ENCODE data around the gene LDLRAP1.

Gene LDLRAP1

GRCh38 chr1:25563330-25564215 is 20.2 kb downstream of the LDLRAP1 start:
- DNase-seq = peak; percentile 91 to 93

- DNase-seq = no peak
Observed at GRCh38 chr1:25564777-25565574, 21.6 kb downstream of the LDLRAP1 start.

DNA sequence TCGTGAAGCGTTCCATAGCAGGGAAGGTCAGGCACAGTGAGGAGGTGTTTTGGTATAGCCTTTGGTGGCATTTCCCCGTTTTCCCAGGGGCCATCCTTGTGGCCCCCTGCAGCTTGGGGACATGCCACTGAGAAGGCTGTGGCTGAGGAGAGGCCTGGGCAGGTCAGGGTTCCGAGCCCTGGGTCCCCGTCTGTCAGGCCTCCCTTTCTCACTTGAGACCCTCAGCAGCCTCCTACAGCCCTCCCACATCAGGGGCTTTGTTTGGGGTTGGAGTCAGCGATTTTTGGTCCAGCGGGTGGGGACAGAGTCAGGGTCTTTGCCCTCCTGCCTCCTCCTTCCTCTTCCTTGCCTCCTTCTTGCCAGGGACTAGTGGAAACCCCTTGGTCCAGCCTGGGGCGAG is 22.2 kb downstream of the LDLRAP1 start:
- DNase-seq = no peak

GRCh38 chr1:25566176-25566729 is 22.8 kb downstream of the LDLRAP1 start:
- no peak for DNase-seq

DNA sequence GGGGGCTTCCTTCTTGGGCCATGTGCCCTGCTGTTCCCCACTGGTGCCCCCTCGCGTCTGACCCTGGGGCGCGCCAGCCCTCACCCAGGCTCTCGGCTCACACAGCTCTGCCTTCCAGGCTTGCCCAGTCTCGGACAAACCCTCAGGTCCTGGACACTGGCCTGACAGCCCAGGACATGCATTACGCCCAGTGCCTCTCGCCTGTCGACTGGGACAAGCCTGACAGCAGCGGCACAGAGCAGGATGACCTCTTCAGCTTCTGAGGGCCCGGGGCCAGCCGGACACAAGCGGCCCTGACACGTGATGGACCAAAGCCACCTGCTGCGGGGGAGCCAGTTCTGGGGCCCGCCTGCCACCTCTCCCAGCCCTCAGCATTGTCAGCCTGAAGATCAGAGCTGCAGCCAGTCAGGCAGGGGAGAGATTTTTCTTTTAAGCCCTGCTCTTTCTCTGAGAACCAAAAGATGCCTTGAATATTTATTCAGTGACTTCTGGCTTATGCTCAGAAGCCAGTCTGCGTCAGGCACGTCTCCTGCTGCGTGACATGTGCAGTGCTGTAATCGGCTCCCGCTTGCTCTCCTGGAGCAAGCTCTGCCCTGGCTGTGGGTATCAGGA is 23.4 kb downstream of the LDLRAP1 start:
- DNase-seq = peak; percentile 69 to 77

DNA sequence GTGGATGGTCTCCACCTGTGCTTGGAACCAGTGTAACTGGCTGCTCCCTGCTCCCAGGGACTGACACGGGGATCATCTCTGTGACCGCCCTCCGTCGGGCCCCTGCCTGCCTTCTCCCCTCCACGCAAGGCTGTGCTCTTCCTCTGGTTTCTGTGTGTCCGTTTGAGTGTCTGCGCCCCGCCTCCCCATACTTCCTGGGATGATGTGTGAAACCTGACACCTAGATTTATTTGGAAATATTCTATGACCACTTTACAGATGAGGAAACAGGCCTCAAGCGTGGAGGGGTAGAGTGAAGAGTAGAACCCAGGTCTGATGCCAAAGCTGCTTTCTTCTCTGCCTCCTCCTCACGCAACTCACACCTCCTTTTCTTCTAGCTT is 24.3 kb downstream of the LDLRAP1 start:
- DNase-seq = no peak

GRCh38 chr1:25568090-25568833 is 24.9 kb downstream of the LDLRAP1 start:
- DNase-seq = peak; percentile 44 to 66

DNA sequence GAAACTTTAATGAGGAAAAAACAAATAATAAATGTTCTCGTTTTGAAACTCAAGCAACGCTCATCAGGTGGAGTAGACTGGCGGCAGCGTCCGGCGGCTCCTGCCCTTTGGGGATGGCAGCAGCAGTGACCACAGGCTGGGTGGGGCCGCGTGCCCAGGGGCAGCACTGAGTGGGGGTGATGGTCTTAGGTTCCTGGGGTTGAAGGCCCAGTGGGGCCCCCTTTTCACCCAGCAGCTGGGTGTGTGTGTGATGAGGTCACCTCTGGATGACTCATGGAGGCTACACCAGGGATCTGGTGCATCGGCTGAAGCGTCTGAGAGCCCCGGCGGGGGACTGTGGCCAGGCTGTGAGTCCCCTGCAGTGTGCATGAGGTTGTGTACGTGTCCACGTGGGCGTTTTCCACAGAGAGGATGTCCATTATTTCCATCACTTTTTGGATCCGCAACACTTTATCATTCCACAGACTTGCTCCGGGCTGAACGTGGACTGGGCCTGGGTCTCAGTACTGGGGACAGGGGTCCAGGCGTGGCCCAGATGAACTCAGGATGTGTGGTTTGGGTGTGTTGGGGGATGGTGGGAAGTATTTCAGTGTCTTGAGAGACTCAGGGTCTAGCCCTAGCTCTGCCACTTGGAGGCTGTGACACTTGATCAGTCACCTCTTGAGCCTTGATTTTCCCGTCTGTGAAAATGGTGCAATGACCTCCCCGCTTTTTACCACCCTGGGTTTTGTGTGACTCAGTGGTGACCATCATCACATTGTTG is 25.6 kb downstream of the LDLRAP1 start:
- no peak for DNase-seq

DNA sequence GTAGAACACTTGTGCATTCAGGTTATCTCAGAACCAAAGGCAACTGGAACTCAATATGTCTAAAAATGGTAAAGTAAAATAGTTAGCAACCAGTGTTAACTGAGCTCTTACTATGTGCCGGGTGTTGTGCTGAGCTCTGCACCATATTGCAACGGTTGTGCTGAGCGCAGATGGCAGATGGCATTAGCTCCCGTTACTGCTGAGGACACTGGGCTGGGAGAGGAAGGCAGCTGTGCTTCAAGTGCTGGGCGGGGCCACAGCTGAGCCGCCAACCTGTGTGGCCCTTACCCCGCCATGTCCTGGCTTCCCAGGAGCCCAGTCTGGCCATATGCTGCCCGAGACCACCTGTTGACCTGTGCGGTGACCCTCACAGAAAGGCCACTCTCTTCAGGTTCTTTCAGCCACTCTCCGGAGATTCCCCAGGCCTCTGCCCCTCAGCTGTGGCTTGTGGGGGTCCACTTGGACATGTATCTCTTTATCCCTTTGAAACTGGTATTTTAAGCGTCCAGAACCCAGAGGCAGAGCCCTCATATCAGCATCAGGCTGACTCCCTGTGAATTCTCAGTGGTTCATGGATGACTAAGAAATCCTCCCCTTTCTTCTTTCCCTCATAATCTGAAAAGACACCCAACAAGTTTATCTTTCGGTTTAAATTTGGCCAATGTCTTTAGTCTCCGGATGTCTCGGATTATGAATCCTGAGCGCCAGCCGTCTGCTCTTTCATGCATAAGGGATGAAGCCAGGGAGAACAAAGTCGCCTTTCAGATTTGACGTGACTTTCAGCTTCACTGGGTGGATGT is 26.4 kb downstream of the LDLRAP1 start:
- no peak for DNase-seq

DNA sequence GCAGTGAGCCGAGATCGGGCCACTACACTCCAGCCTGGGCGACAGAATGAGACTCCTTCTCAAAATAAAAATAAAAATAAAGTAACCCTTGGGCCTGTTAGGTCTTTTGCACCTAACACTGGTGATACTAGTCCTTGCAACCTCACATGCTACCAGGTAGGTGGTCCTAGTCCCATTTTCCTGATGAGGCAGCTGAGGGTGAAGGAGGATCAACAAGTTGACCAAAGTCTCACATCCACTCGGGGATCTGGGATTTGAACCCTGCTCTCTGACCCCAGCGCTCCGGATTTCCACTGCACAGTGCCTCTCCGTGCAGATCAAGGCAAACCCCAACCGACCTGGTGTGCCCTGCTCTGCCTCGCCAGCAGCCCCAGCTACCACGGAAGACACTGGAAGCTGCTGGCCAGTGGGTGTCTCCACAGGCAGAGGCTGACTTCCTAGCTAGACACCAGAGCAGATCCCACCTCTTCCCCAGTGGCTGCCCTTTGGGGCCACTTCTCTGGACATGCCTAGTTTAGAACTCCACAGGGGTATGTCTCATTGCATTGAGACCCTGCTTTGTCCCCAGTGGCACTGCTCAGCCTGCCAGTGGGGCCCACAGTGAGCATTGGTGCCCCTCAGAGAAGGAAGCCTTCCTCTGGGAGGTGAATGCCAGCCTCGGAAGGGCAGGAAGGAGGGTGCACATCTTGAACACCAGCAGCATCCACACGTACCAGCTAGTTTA is 27.6 kb downstream of the LDLRAP1 start:
- DNase-seq = no peak

GRCh38 chr1:25571522-25571970 is 28.1 kb downstream of the LDLRAP1 start:
- no peak for DNase-seq

DNA sequence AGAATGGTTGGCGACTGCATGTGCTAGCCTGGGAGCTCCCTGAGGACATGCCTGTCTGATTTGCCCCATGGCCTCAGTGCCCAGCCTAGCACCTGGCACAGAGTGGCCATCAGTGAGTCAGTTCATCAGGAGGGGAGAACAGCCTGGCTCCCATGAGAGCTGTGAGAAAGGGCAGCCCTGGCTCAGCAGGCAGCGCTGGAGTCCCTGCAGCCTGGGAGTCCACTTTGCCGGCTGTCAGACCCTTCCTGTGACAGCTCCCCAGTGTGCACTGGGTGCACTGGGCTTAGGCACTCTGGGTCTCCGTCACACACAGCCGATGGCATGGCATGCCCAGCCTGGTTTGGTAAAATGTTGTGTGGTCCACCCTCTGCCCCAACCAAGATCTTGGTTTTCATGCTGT is 28.7 kb downstream of the LDLRAP1 start:
- no peak for DNase-seq

GRCh38 chr1:25572708-25573590 is 29.5 kb downstream of the LDLRAP1 start:
- DNase-seq = no peak

GRCh38 chr1:25573591-25573930 is 30.2 kb downstream of the LDLRAP1 start:
- DNase-seq = no peak

DNA sequence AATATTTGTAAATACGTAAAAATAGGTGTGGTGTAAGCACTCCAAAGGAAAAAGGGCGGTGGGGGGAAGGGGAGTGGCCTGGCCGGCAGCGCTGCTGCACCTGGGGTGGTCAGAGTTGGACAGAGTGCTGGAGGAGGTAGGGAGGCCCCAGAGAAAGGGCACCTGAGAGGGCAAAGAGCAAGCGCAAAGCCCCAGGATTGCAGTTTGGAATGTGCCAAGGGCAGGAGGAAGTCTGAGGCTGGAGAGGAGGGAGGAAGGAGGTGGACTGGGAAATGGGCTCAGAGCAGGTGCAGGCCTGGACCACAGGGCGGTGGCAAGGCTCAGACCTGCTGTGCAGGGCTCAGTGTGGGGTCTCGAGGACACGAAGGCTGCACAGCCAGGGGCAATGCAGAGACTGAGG is 30.6 kb downstream of the LDLRAP1 start:
- DNase-seq = no peak

DNA sequence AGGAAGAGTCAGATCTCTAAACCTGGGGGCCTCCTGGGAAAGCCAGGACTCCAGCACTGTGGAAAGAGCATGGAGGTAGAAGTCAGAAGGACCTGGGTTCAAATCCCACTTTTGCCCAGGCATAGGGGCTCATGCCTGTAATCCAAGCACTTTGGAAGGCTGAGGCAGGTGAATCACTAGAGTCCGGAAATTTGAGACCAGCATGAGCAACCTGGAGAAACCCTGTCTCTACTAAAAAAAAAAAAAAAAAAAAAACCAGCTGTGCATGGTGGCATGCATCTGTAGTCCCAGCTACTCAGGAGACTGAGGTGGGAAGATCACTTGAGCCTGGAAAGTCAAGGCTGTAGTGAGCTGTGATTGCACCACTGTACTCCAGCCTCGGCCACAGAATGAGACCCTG is 31.8 kb downstream of the LDLRAP1 start:
- DNase-seq = no peak

GRCh38 chr1:25576459-25577133 is 33.2 kb downstream of the LDLRAP1 start:
- no peak for DNase-seq

DNA sequence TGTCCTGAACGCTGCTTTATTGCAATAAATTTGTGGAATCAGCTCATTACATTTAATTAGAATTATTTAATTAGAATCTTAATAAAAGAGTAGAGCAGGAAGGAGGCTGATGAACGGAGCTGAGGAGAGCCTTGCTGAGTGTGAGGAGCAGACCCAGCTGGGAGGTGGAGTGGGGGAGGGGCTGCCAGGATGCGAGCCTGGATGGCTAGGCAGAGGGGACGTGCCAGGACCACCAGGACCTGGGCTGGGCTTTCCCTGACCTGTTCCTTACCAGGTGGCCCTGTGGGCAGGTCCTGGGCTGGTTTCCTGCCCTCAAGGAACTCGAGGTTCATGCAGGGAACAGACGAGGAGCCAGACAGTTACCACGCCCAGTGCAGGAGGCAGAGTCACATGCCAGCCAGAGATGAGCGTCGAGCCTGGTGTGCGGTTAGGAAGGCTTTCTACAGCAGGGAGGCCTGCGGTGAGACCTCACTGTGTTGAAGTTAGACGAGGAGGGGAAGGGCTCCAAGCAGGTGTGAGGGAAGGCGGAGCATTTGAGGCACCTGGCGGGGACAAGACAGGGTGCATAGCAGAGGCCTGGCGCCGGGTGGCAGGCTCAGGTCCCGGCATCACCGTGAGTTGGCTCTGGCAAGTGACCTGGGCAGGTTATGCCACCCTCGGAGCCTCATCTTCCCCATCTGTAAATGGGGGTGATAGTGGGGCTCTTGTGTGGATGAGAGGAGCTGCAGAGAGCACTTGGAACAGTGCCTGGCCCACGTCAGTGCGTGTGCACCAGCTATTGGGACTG is 33.9 kb downstream of the LDLRAP1 start:
- DNase-seq = no peak
